B cell (primary cell): ENCODE results near the gene SAMD10.

Source experiments
- EZH2 ChIP-seq: IDR thresholded peaks from 2 replicates; pipeline ENCODE4 v1.6.1; 2012; ENCODE audit warnings: borderline replicate concordance, low read depth, mild to moderate bottlenecking, moderate library complexity, low read length; ENCODE audit not compliant: insufficient read depth, poor library complexity, severe bottlenecking
- TF ChIP-seq, protein P1 (sequence below): fragments of 200-600 bp; IDR thresholded peaks from one replicate; pipeline ENCODE4 v1.8.0; 2022; ENCODE audit warnings: antibody characterized with exemption, mild to moderate bottlenecking

DNA sequence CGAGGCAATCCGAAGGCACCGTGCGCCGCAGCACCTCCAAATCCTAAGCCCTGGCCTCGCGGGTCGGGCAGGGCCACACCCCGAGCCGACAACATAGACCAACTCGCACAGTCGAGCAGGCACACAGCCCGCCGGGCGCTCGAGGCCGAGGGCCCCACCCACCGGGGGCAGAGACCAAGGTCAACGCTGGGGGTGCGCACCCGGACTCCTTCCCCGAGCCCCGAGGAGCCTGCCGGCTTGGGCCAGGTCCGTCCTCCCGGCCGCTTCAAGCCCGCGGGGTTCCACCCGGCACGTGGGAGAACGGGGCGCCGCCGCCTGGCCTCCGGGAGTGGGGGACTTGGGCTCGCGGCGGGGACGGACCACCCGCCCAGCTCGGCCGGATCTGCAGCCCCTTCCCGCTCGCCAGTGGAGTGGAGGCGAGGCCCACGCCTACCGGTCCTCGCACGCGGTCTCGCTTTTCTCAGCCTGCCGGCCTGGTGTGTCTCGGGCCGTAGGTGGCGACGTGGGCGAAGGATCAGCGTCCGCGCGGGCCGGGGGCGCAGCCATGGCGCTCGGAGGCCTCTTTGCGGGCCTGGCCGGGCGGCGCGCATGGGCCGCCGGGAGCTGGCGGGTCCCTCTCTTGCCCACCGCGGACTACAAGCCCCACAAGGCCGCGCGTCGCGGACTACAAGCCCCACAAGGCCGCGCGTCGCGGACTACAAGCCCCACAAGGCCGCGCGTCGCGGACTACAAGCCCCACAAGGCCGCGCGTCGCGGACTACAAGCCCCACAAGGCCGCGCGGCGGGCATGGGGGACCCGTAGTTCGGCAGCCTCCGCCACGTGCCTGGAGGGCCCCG, 23.4 kb downstream of the SAMD10 start, which contains the start of gene UCKL1:
- TF ChIP-seq, protein P1, sequence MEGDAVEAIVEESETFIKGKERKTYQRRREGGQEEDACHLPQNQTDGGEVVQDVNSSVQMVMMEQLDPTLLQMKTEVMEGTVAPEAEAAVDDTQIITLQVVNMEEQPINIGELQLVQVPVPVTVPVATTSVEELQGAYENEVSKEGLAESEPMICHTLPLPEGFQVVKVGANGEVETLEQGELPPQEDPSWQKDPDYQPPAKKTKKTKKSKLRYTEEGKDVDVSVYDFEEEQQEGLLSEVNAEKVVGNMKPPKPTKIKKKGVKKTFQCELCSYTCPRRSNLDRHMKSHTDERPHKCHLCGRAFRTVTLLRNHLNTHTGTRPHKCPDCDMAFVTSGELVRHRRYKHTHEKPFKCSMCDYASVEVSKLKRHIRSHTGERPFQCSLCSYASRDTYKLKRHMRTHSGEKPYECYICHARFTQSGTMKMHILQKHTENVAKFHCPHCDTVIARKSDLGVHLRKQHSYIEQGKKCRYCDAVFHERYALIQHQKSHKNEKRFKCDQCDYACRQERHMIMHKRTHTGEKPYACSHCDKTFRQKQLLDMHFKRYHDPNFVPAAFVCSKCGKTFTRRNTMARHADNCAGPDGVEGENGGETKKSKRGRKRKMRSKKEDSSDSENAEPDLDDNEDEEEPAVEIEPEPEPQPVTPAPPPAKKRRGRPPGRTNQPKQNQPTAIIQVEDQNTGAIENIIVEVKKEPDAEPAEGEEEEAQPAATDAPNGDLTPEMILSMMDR, result no peak
- TF ChIP-seq EZH2, result no peak
